Endothelial cell of umbilical vein (primary cell): ENCODE data around the gene TRDN. TPM values are rescaled to one million over a fixed set of nuclear protein-coding genes. Genes with fewer than 3 reads are reported as not detected.

ENCODE experiments used
- BruUV-seq: library from RNA; stranded (reverse); fragments of 400-500 nt; replicated peaks from 2 replicates; lab custom pipeline; 2021; lab: Mats Ljungman, UMichigan
- CTCF ChIA-PET: fragments of 300-600, 350-600 bp; sonication (Branson Sonifier 250); formaldehyde crosslinking; loops from one replicate; lab custom pipeline; 2021; ENCODE audit warnings: antibody characterized with exemption, inconsistent platforms; lab: Charles Lee
- POLR2A ChIA-PET: fragments of 300-600, 350-600 bp; sonication (Branson Sonifier 250); formaldehyde crosslinking; loops from one replicate; lab custom pipeline; 2021; ENCODE audit warnings: antibody characterized with exemption, inconsistent platforms; lab: Charles Lee
- DNase-seq: peaks from one replicate; pipeline ENCODE4 v3.0.0-alpha.2; 2011; ENCODE audit warnings: low read depth, low spot score
- FAIRE-seq: peaks from 2 replicates; lab custom pipeline; 2011; peaks lifted over from hg19 to GRCh38; lab: Jason Lieb, UNC
- H2AFZ ChIP-seq: 2 replicates; pipeline ENCODE4 v1.6.0; 2012; ENCODE audit warnings: low read depth, low read length, control low read depth, inconsistent platforms
- H3K27ac ChIP-seq: 2 replicates; pipeline ENCODE4 v1.5.1; 2011; ENCODE audit warnings: low read depth, mild to moderate bottlenecking, control low read depth, low read length, moderate library complexity; ENCODE audit not compliant: insufficient read depth
- H3K27me3 ChIP-seq, 2 experiments: 2 replicates each; pipeline versions ENCODE4 v1.6.0 to v1.6.1; 2011; ENCODE audit warnings: low read length in 2 of 2, mixed read lengths in 1 of 2; ENCODE audit not compliant: control insufficient read depth in 2 of 2, insufficient read depth in 2 of 2
- H3K36me3 ChIP-seq, 2 experiments: 2 replicates in 1 of 2; 3 replicates in 1 of 2; pipeline ENCODE4 v1.5.1; 2011; ENCODE audit warnings: low read length in 2 of 2, mild to moderate bottlenecking in 1 of 2, moderate library complexity in 1 of 2; ENCODE audit not compliant: control insufficient read depth in 2 of 2, insufficient read depth in 2 of 2; ENCODE audit errors: extremely low read depth in 1 of 2
- H3K4me1 ChIP-seq: 3 replicates; pipeline ENCODE4 v1.5.1; 2011; ENCODE audit warnings: mild to moderate bottlenecking, low read length; ENCODE audit not compliant: control insufficient read depth, insufficient read depth; ENCODE audit errors: extremely low read depth
- H3K4me2 ChIP-seq: 2 replicates; pipeline ENCODE4 v1.6.1; 2011; ENCODE audit warnings: low read length, control low read depth, mixed read lengths; ENCODE audit not compliant: insufficient read depth
- H3K4me3 ChIP-seq, 3 experiments: fragments of 200-600 bp in 1 of 3; sonication (generic), shearing (Covaris generic) in 1 of 3; replicated peaks in 1 of 3; 2 replicates each; pipeline ENCODE4 v1.5.1; 2011 to 2016; ENCODE audit warnings: control low read depth in 3 of 3, low read length in 3 of 3, mild to moderate bottlenecking in 2 of 3, inconsistent platforms in 1 of 3, low read depth in 1 of 3, moderate library complexity in 1 of 3; ENCODE audit not compliant: insufficient read depth in 1 of 3
- H3K79me2 ChIP-seq: 2 replicates; pipeline ENCODE4 v1.6.0; 2012; ENCODE audit warnings: low read length, inconsistent platforms; ENCODE audit not compliant: control insufficient read depth, insufficient read depth
- H3K9ac ChIP-seq: replicated peaks from 2 replicates; pipeline ENCODE3; 2011; ENCODE audit warnings: low read length, control low read depth; ENCODE audit not compliant: insufficient read depth; ENCODE audit errors: extremely low read depth
- H3K9me1 ChIP-seq: replicated peaks from 3 replicates; pipeline ENCODE4 v1.6.0; 2011; ENCODE audit warnings: mild to moderate bottlenecking, low read length; ENCODE audit not compliant: control insufficient read depth, insufficient read depth; ENCODE audit errors: extremely low read depth
- H3K9me3 ChIP-seq: replicated peaks from 2 replicates; pipeline ENCODE4 v1.5.1; 2012; ENCODE audit warnings: low read length, inconsistent platforms; ENCODE audit not compliant: control insufficient read depth, insufficient read depth
- H4K20me1 ChIP-seq: replicated peaks from 2 replicates; pipeline ENCODE3; 2011; ENCODE audit warnings: mild to moderate bottlenecking, low read length; ENCODE audit not compliant: control insufficient read depth, insufficient read depth; ENCODE audit errors: extremely low read depth
- CTCF ChIP-seq, 2 donors: IDR thresholded peaks; 1 replicate in 1 of 2; 2 replicates in 1 of 2; pipeline ENCODE4 v1.5.1; 2011; ENCODE audit warnings: low read length in 2 of 2, mild to moderate bottlenecking in 2 of 2, moderate library complexity in 2 of 2, control low read depth in 1 of 2, inconsistent platforms in 1 of 2, low read depth in 1 of 2; ENCODE audit not compliant: insufficient read depth in 1 of 2; ENCODE audit errors: extremely low read depth in 1 of 2
- EZH2 ChIP-seq: IDR thresholded peaks from 2 replicates; pipeline ENCODE4 v1.6.1; 2012; ENCODE audit warnings: borderline replicate concordance, low read depth, mild to moderate bottlenecking, moderate library complexity, low read length, inconsistent platforms; ENCODE audit not compliant: severe bottlenecking
- FOS ChIP-seq: IDR thresholded peaks from 2 replicates; pipeline ENCODE4 v1.6.1; 2011; ENCODE audit warnings: mild to moderate bottlenecking, low read length, moderate library complexity, borderline replicate concordance; ENCODE audit not compliant: insufficient read depth
- GATA2 ChIP-seq: IDR thresholded peaks from 2 replicates; pipeline ENCODE4 v1.7.0; 2011; ENCODE audit warnings: low read depth, mild to moderate bottlenecking, moderate library complexity, mixed read lengths, low read length; ENCODE audit not compliant: insufficient read length, insufficient read depth
- JUN ChIP-seq: IDR thresholded peaks from 2 replicates; pipeline ENCODE4 v1.6.1; 2011; ENCODE audit warnings: borderline replicate concordance, low read depth; ENCODE audit not compliant: insufficient read length, insufficient read depth
- MYC ChIP-seq: IDR thresholded peaks from one replicate; pipeline ENCODE4 v1.6.1; 2011; ENCODE audit warnings: mild to moderate bottlenecking, low read depth, low read length
- POLR2A ChIP-seq: IDR thresholded peaks from 2 replicates; pipeline ENCODE4 v1.6.1; 2012; ENCODE audit warnings: low read depth, mild to moderate bottlenecking, control low read depth, low read length
- POLR2AphosphoS5 ChIP-seq: IDR thresholded peaks from 2 replicates; pipeline ENCODE4 v1.6.1; 2012; ENCODE audit warnings: low read depth, mild to moderate bottlenecking, control low read depth, low read length, moderate library complexity; ENCODE audit not compliant: insufficient read depth
- dilution Hi-C: fragments of 300-500 bp; cut with MboI; formaldehyde crosslinking; loops from one replicate; pipeline ENCODE4 v1.15.0; 2019; ENCODE audit warnings: low sequenced_read_pairs; ENCODE audit not compliant: extremely low pct_ligation_motif_present
- intact Hi-C: fragments of 100-400 bp; cut with micrococcal nuclease; formaldehyde crosslinking; loops from one replicate; pipeline ENCODE4 v1.10.0; 2022
- polyA plus RNA-seq, 4 experiments: library from polyadenylated mRNA; depleted of rRNA in 3 of 4; stranded (reverse) in 3 of 4; unstranded in 1 of 4; fragments of >200 nt; gene quantifications; 2 replicates each; pipeline versions ENCODE4 v1.2.1 to v1.2.3, GENCODE V29; 2011 to 2012; ENCODE audit warnings: missing spikeins in 1 of 4
- total RNA-seq: library from RNA; stranded (reverse); gene quantifications from 2 replicates; pipeline ENCODE4 v1.2.3, GENCODE V29; 2021
- TF ChIP-seq, protein P1 (sequence below): IDR thresholded peaks from 2 replicates; pipeline ENCODE4 v1.6.1; 2011; ENCODE audit not compliant: insufficient read depth, insufficient read length

TRDN gene
- total and polyA plus RNA-seq, 2 donors (not counting 3 experiments of a cell fraction or from before 2014, with no cell fraction given) = not detected

- Histone ChIP-seq H3K79me2 (no peaks in the 10 kb centered on the region), H3K9ac (no peak overlapping the region), H3K9me1 (no peaks in the 10 kb centered on the region), H3K9me3 (no peaks in the 10 kb centered on the region), H3K27ac (no peak overlapping the region), H3K4me2 (no peak overlapping the region), H2AFZ (no peak overlapping the region), H3K27me3 (peaks cover 0 to 3% of the 10 kb centered on the region in 2 experiments), H3K36me3 (no peaks in the 10 kb centered on the region), H4K20me1 (no peaks in the 10 kb centered on the region), H3K4me1 (no peaks in the 10 kb centered on the region), H3K4me3 (no peak overlapping the region)
- DNase-seq (no peak), FAIRE-seq (no peak)
- intact Hi-C loops (no loop called here), dilution Hi-C loops (no loop called here)
- POLR2A ChIA-PET = no interaction called here
- BruUV-seq = no TSS peak
- TF ChIP-seq POLR2A (no peak), EZH2 (no peak), POLR2AphosphoS5 (no peak), GATA2 (no peak), FOS (no peak), CTCF (IDR thresholded peaks at IDR 0.05; ENCODE audit: extremely low read depth in 1 of 2, insufficient read depth in 1 of 2, low read depth in 1 of 2, low read length in 2 of 2) (no peak), MYC (no peak), JUN (no peak)
- TF ChIP-seq, protein P1, sequence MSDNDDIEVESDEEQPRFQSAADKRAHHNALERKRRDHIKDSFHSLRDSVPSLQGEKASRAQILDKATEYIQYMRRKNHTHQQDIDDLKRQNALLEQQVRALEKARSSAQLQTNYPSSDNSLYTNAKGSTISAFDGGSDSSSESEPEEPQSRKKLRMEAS = no peak
- CTCF ChIA-PET = no interaction called here
These were observed 313.1 kb downstream of the TRDN start for GRCh38 chr6:123323452-123324329.
